WTC11 (cell line): Measurements from ENCODE around the gene NRDC. TPM values are rescaled to one million over a fixed set of nuclear protein-coding genes. Genes with fewer than 3 reads are reported as not detected.

Experiments used
- ATAC-seq: fragments of 200-7000 bp; cut with Tn5 transposase; 2 replicates; pipeline ENCODE4 v1.10.0; 2021; ENCODE audit warnings: mild to moderate bottlenecking, moderate library complexity
- CTCF ChIA-PET: fragments of 300-600 bp; sonication (Branson Sonifier 250); formaldehyde crosslinking; loops from one replicate; lab custom pipeline; 2021; ENCODE audit warnings: antibody characterized with exemption; lab: Charles Lee
- POLR2A ChIA-PET: fragments of 350-600 bp; sonication (Branson Sonifier 250); formaldehyde crosslinking; loops from one replicate; lab custom pipeline; 2021; ENCODE audit warnings: antibody characterized with exemption; lab: Charles Lee
- DNase-seq: peaks from one replicate; pipeline ENCODE4 v3.0.0; 2021; ENCODE audit warnings: low spot score
- H3K27ac Mint-ChIP-seq: 2 replicates; pipeline ENCODE4 v1.8.0; 2021; ENCODE audit warnings: mixed read lengths
- H3K27me3 Mint-ChIP-seq: 2 replicates; pipeline ENCODE4 v1.8.0; 2021; ENCODE audit warnings: low read depth, mild to moderate bottlenecking, moderate library complexity, mixed read lengths
- H3K36me3 Mint-ChIP-seq: 2 replicates; pipeline ENCODE4 v1.8.0; 2021; ENCODE audit warnings: mixed read lengths
- H3K4me1 Mint-ChIP-seq: 2 replicates; pipeline ENCODE4 v1.8.0; 2022; ENCODE audit warnings: mixed read lengths
- H3K4me3 Mint-ChIP-seq: 2 replicates; pipeline ENCODE4 v1.8.0; 2021; ENCODE audit warnings: mild to moderate bottlenecking, moderate library complexity, mixed read lengths
- H3K9me3 Mint-ChIP-seq: 2 replicates; pipeline ENCODE4 v1.8.0; 2021; ENCODE audit warnings: mixed read lengths
- FOXK1 ChIP-seq: sonication (generic); formaldehyde crosslinking; IDR thresholded peaks from 2 replicates; pipeline ENCODE4 v1.8.0; 2022; ENCODE audit warnings: mild to moderate bottlenecking, moderate library complexity, missing genetic modification reagents
- FOXP1 ChIP-seq: sonication (generic); formaldehyde crosslinking; IDR thresholded peaks from 2 replicates; pipeline ENCODE4 v1.8.0; 2022; ENCODE audit warnings: missing genetic modification reagents, mild to moderate bottlenecking, moderate library complexity, borderline replicate concordance
- GTF2I ChIP-seq: fragments of 250-450 bp; sonication (Bioruptor Pico); conservative IDR thresholded peaks from 2 replicates; pipeline ENCODE4 v1.4.0; 2021; ENCODE audit warnings: mild to moderate bottlenecking
- MYBL2 ChIP-seq: sonication (generic); formaldehyde crosslinking; IDR thresholded peaks from 2 replicates; pipeline ENCODE4 v1.8.1; 2023; ENCODE audit warnings: mild to moderate bottlenecking, moderate library complexity, missing genetic modification reagents
- NR1H2 ChIP-seq: sonication (generic); formaldehyde crosslinking; IDR thresholded peaks from 2 replicates; pipeline ENCODE4 v1.9.0; 2021; ENCODE audit warnings: mild to moderate bottlenecking, moderate library complexity, missing genetic modification reagents
- NR3C1 ChIP-seq: sonication (generic); formaldehyde crosslinking; conservative IDR thresholded peaks from 2 replicates; pipeline ENCODE4 v1.8.1; 2023; ENCODE audit warnings: low read depth, mild to moderate bottlenecking, missing genetic modification reagents
- RORB ChIP-seq: fragments of 250-450 bp; sonication (Bioruptor Pico); IDR thresholded peaks from 2 replicates; pipeline ENCODE4 v1.9.0; 2021; ENCODE audit warnings: mild to moderate bottlenecking
- SP1 ChIP-seq: sonication (generic); formaldehyde crosslinking; conservative IDR thresholded peaks from 2 replicates; pipeline ENCODE4 v1.8.1; 2022; ENCODE audit warnings: missing genetic modification reagents
- TEAD1 ChIP-seq: sonication (generic); formaldehyde crosslinking; IDR thresholded peaks from 2 replicates; pipeline ENCODE4 v1.8.0; 2022; ENCODE audit warnings: mild to moderate bottlenecking, missing genetic modification reagents
- TP53 ChIP-seq: sonication (generic); formaldehyde crosslinking; IDR thresholded peaks from 2 replicates; pipeline ENCODE4 v1.8.1; 2023; ENCODE audit warnings: mild to moderate bottlenecking, missing genetic modification reagents
- ZBTB21 ChIP-seq: sonication (generic); formaldehyde crosslinking; IDR thresholded peaks from 2 replicates; pipeline ENCODE4 v1.8.1; 2023; ENCODE audit warnings: mild to moderate bottlenecking, missing genetic modification reagents, borderline replicate concordance
- ZNF121 ChIP-seq: sonication (generic); formaldehyde crosslinking; IDR thresholded peaks from 2 replicates; pipeline ENCODE4 v1.8.0; 2023; ENCODE audit warnings: missing genetic modification reagents
- ZNF219 ChIP-seq: sonication (generic); formaldehyde crosslinking; IDR thresholded peaks from 2 replicates; pipeline ENCODE4 v1.8.0; 2023; ENCODE audit warnings: missing genetic modification reagents, mild to moderate bottlenecking, borderline replicate concordance
- total RNA-seq: library from RNA; stranded (reverse); gene quantifications from 3 replicates; pipeline ENCODE4 v1.2.3, GENCODE V29; 2021
- TF ChIP-seq, protein P1 (sequence below): sonication (generic); formaldehyde crosslinking; IDR thresholded peaks from 2 replicates; pipeline ENCODE4 v1.8.0; 2022; ENCODE audit warnings: mild to moderate bottlenecking, missing genetic modification reagents
- TF ChIP-seq, protein P2 (sequence below): fragments of 250-450 bp; sonication (Bioruptor Pico); IDR thresholded peaks from 2 replicates; pipeline ENCODE4 v1.9.0; 2021; ENCODE audit warnings: mild to moderate bottlenecking
- TF ChIP-seq, protein P3 (sequence below): fragments of 250-450 bp; sonication (Bioruptor Pico); IDR thresholded peaks from 2 replicates; pipeline ENCODE4 v1.9.0; 2021; ENCODE audit warnings: moderate library complexity, mild to moderate bottlenecking, inconsistent platforms, borderline replicate concordance
- TF ChIP-seq, protein P4 (sequence below): sonication (generic); formaldehyde crosslinking; IDR thresholded peaks from 2 replicates; pipeline ENCODE4 v1.8.1; 2022; ENCODE audit warnings: low read depth, missing genetic modification reagents, borderline replicate concordance
- TF ChIP-seq, protein P5 (sequence below): sonication (generic); formaldehyde crosslinking; IDR thresholded peaks from 2 replicates; pipeline ENCODE4 v1.8.1; 2023; ENCODE audit warnings: mild to moderate bottlenecking, missing genetic modification reagents, moderate library complexity
- TF ChIP-seq, protein P6 (sequence below): sonication (generic); formaldehyde crosslinking; conservative IDR thresholded peaks from 2 replicates; pipeline ENCODE4 v1.8.1; 2022; ENCODE audit warnings: mild to moderate bottlenecking, missing genetic modification reagents
- TF ChIP-seq, protein P7 (sequence below): sonication (generic); formaldehyde crosslinking; IDR thresholded peaks from 2 replicates; pipeline ENCODE4 v1.8.0; 2022; ENCODE audit warnings: mild to moderate bottlenecking, missing genetic modification reagents

Gene NRDC
- total RNA-seq, 1 experiment from 2014 or later, result 201 TPM

DNA sequence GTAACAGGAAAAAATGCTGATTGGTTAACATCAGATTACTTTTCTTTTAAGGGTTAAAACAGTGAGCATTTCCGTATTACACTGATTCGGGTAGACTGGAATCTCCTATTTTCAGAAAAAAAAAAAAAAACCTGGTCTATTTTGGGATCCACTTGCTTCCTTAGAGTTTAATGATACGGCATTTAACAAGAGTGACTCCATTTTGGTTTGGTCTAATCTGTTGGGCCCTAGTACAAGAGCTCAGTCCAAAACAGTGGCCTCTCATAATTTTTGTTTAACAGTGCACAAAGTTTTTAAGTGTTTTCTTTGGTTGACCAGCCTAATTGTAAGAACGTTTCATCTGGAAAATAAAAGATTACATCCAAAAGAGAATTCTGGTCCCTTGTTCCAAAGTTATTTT lies 120.2 kb downstream of the NRDC start:
- no peaks in the 10 kb centered on the region for H3K9me3 Mint-ChIP-seq
- CTCF ChIA-PET, result no interaction called here

DNA sequence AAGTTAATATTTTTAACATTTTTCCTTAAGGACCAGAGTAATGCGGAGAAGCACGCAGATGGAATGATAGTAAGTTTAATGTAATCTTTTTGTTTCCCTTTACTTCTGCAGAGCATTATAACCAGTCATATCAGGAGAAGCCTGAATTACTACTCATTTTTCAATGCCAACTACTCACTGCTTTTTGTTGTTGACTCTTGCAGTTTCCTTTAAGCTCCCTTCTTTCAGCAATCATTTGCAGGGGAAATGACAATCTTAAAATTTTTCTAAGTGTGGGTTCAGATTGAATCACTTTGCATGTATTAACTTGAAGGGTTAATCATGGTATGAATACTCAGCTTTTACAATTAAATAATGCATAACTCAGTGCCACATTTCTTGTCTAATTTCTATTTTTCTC lies 122.2 kb downstream of the NRDC start:
- ChIA-PET POLR2A (no interaction called here), CTCF (interaction anchor here (1.1 kb wide), 1 partner anchor 13 kb away, joined by 5 read pairs; no protein-coding TSS in a partner anchor)
- no peak for ATAC-seq
- no peak overlapping the region for H3K4me3 Mint-ChIP-seq
- H3K27me3 Mint-ChIP-seq, result no peaks in the 10 kb centered on the region
- no peaks in the 10 kb centered on the region for H3K9me3 Mint-ChIP-seq
- DNase-seq, result no peak
- no peak for TF ChIP-seq GTF2I (CRISPR knock-in tag)
- H3K27ac Mint-ChIP-seq, result no peak overlapping the region
- H3K36me3 Mint-ChIP-seq, result peaks cover 6% of the 10 kb centered on the region
- H3K4me1 Mint-ChIP-seq, result no peaks in the 10 kb centered on the region

More for the DNA sequence above, 120.2 kb downstream of the NRDC start:
- DNase-seq (no peak), ATAC-seq (no peak)
- POLR2A ChIA-PET, result no interaction called here
- Mint-ChIP-seq H3K4me3 (no peak overlapping the region), H3K4me1 (no peaks in the 10 kb centered on the region), H3K27ac (no peak overlapping the region), H3K36me3 (peaks cover 8% of the 10 kb centered on the region), H3K27me3 (no peaks in the 10 kb centered on the region)
- TF ChIP-seq RORB (CRISPR knock-in tag) (no peak), MYBL2 (CRISPR knock-in tag) (no peak), TP53 (no peak), NR3C1 (no peak), SP1 (no peak)
- TF ChIP-seq, protein P1, sequence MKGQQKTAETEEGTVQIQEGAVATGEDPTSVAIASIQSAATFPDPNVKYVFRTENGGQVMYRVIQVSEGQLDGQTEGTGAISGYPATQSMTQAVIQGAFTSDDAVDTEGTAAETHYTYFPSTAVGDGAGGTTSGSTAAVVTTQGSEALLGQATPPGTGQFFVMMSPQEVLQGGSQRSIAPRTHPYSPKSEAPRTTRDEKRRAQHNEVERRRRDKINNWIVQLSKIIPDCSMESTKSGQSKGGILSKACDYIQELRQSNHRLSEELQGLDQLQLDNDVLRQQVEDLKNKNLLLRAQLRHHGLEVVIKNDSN (CRISPR knock-in tag), result no peak
- TF ChIP-seq, protein P2, sequence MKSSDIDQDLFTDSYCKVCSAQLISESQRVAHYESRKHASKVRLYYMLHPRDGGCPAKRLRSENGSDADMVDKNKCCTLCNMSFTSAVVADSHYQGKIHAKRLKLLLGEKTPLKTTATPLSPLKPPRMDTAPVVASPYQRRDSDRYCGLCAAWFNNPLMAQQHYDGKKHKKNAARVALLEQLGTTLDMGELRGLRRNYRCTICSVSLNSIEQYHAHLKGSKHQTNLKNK (CRISPR knock-in tag), result no peak

DNA sequence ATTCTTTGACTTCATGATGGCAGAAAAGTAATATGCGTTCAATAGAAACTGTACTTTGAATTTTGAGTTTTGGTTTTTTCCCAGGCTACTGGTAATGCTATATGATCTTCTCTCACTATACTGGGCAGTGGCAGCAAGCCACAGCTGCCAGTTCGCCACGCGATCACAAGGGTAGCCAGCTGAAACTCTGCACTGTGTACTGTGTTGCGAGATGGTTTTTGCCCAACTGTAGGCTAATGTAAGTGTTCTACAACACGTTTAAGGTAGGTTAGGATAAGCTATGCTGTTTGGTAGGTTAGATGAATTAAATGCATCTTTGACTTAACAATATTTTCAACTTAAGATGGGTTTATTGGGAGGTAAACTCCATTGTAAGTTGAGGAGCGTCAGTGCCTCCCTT lies 123.1 kb downstream of the NRDC start:
- Mint-ChIP-seq H3K9me3 (no peaks in the 10 kb centered on the region), H3K27ac (no peak overlapping the region), H3K36me3 (peaks cover 6% of the 10 kb centered on the region), H3K27me3 (no peaks in the 10 kb centered on the region), H3K4me3 (no peak overlapping the region), H3K4me1 (no peaks in the 10 kb centered on the region)
- ChIA-PET POLR2A (no interaction called here), CTCF (interaction anchor here (0.6 to 1.1 kb wide), 2 partner anchors 14 to 20 kb away, joined by 3 to 5 read pairs; no protein-coding TSS in a partner anchor)
- ATAC-seq (no peak), DNase-seq (no peak)
- no peak for TF ChIP-seq FOXP1 (CRISPR knock-in tag)
- TF ChIP-seq, protein P3, sequence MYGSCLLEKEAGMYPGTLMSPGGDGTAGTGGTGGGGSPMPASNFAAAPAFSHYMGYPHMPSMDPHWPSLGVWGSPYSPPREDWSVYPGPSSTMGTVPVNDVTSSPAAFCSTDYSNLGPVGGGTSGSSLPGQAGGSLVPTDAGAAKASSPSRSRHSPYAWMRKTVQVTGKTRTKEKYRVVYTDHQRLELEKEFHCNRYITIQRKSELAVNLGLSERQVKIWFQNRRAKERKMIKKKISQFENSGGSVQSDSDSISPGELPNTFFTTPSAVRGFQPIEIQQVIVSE (CRISPR knock-in tag), result no peak
- TF ChIP-seq ZNF219 (CRISPR knock-in tag), result no peak
- TF ChIP-seq, protein P4, sequence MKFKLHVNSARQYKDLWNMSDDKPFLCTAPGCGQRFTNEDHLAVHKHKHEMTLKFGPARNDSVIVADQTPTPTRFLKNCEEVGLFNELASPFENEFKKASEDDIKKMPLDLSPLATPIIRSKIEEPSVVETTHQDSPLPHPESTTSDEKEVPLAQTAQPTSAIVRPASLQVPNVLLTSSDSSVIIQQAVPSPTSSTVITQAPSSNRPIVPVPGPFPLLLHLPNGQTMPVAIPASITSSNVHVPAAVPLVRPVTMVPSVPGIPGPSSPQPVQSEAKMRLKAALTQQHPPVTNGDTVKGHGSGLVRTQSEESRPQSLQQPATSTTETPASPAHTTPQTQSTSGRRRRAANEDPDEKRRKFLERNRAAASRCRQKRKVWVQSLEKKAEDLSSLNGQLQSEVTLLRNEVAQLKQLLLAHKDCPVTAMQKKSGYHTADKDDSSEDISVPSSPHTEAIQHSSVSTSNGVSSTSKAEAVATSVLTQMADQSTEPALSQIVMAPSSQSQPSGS, result no peak
- TF ChIP-seq NR3C1, result no peak
- TF ChIP-seq ZBTB21 (CRISPR knock-in tag), result no peak
- no peak for TF ChIP-seq FOXK1 (CRISPR knock-in tag)
- TF ChIP-seq TEAD1 (CRISPR knock-in tag), result no peak
- TF ChIP-seq, protein P5, sequence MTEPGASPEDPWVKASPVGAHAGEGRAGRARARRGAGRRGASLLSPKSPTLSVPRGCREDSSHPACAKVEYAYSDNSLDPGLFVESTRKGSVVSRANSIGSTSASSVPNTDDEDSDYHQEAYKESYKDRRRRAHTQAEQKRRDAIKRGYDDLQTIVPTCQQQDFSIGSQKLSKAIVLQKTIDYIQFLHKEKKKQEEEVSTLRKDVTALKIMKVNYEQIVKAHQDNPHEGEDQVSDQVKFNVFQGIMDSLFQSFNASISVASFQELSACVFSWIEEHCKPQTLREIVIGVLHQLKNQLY (CRISPR knock-in tag), result no peak
- no peak for TF ChIP-seq ZNF121 (CRISPR knock-in tag)
- TF ChIP-seq, protein P6, sequence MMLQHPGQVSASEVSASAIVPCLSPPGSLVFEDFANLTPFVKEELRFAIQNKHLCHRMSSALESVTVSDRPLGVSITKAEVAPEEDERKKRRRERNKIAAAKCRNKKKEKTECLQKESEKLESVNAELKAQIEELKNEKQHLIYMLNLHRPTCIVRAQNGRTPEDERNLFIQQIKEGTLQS, result no peak
- TF ChIP-seq NR1H2 (CRISPR knock-in tag), result no peak
- TF ChIP-seq, protein P7, sequence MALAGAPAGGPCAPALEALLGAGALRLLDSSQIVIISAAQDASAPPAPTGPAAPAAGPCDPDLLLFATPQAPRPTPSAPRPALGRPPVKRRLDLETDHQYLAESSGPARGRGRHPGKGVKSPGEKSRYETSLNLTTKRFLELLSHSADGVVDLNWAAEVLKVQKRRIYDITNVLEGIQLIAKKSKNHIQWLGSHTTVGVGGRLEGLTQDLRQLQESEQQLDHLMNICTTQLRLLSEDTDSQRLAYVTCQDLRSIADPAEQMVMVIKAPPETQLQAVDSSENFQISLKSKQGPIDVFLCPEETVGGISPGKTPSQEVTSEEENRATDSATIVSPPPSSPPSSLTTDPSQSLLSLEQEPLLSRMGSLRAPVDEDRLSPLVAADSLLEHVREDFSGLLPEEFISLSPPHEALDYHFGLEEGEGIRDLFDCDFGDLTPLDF, result no peak
